SU-DHL-6 (cell line): ENCODE results near the gene RBMS3.

Experiments
- CTCF ChIP-seq: fragments of 200-600 bp; sonication (generic); IDR thresholded peaks from one replicate; pipeline ENCODE4 v1.5.1; 2017; ENCODE audit warnings: antibody characterized with exemption, mild to moderate bottlenecking, low read length, moderate library complexity; ENCODE audit not compliant: insufficient read depth, poor library complexity, severe bottlenecking
- EZH2phosphoT487 ChIP-seq: fragments of 200-600 bp; sonication (generic), shearing (Covaris generic); conservative IDR thresholded peaks from 2 replicates; pipeline ENCODE4 v1.6.1; 2018; ENCODE audit warnings: mild to moderate bottlenecking, antibody characterized with exemption, low read length, moderate library complexity, mixed read lengths

GRCh38 chr3:29363110-29363509 is 82.2 kb downstream of the RBMS3 start:
- TF ChIP-seq CTCF, result no peak
- no peak for TF ChIP-seq EZH2phosphoT487
